WTC11 (cell line): ENCODE measurements around the gene RNASE3. TPM values are rescaled to one million over a fixed set of nuclear protein-coding genes. Genes with fewer than 3 reads are reported as not detected.

Experiments
- ATAC-seq: fragments of 200-7000 bp; cut with Tn5 transposase; 2 replicates; pipeline ENCODE4 v1.10.0; 2021; ENCODE audit warnings: mild to moderate bottlenecking, moderate library complexity
- CTCF ChIA-PET: fragments of 300-600 bp; sonication (Branson Sonifier 250); formaldehyde crosslinking; loops from one replicate; lab custom pipeline; 2021; ENCODE audit warnings: antibody characterized with exemption; lab: Charles Lee
- POLR2A ChIA-PET: fragments of 350-600 bp; sonication (Branson Sonifier 250); formaldehyde crosslinking; loops from one replicate; lab custom pipeline; 2021; ENCODE audit warnings: antibody characterized with exemption; lab: Charles Lee
- DNase-seq: peaks from one replicate; pipeline ENCODE4 v3.0.0; 2021; ENCODE audit warnings: low spot score
- H3K27ac Mint-ChIP-seq: 2 replicates; pipeline ENCODE4 v1.8.0; 2021; ENCODE audit warnings: mixed read lengths
- H3K27me3 Mint-ChIP-seq: 2 replicates; pipeline ENCODE4 v1.8.0; 2021; ENCODE audit warnings: low read depth, mild to moderate bottlenecking, moderate library complexity, mixed read lengths
- H3K36me3 Mint-ChIP-seq: 2 replicates; pipeline ENCODE4 v1.8.0; 2021; ENCODE audit warnings: mixed read lengths
- H3K4me1 Mint-ChIP-seq: 2 replicates; pipeline ENCODE4 v1.8.0; 2022; ENCODE audit warnings: mixed read lengths
- H3K4me3 Mint-ChIP-seq: 2 replicates; pipeline ENCODE4 v1.8.0; 2021; ENCODE audit warnings: mild to moderate bottlenecking, moderate library complexity, mixed read lengths
- H3K9me3 Mint-ChIP-seq: 2 replicates; pipeline ENCODE4 v1.8.0; 2021; ENCODE audit warnings: mixed read lengths
- MLX ChIP-seq: sonication (generic); formaldehyde crosslinking; IDR thresholded peaks from 2 replicates; pipeline ENCODE4 v1.8.1; 2023; ENCODE audit warnings: mild to moderate bottlenecking, missing genetic modification reagents, moderate library complexity
- OVOL2 ChIP-seq: fragments of 250-450 bp; sonication (Bioruptor Pico); IDR thresholded peaks from 2 replicates; pipeline ENCODE4 v1.9.0; 2021; ENCODE audit warnings: mild to moderate bottlenecking, borderline replicate concordance
- PREB ChIP-seq: sonication (generic); formaldehyde crosslinking; IDR thresholded peaks from 2 replicates; pipeline ENCODE4 v1.8.1; 2022; ENCODE audit warnings: mild to moderate bottlenecking, missing genetic modification reagents, moderate library complexity, borderline replicate concordance
- ZNF512 ChIP-seq: sonication (generic); formaldehyde crosslinking; IDR thresholded peaks from 2 replicates; pipeline ENCODE4 v1.8.1; 2022; ENCODE audit warnings: missing genetic modification reagents, borderline replicate concordance
- total RNA-seq: library from RNA; stranded (reverse); gene quantifications from 3 replicates; pipeline ENCODE4 v1.2.3, GENCODE V29; 2021
- TF ChIP-seq, protein P1 (sequence below): sonication (generic); formaldehyde crosslinking; conservative IDR thresholded peaks from 2 replicates; pipeline ENCODE4 v1.8.1; 2022; ENCODE audit warnings: mild to moderate bottlenecking, missing genetic modification reagents

The RNASE3 gene
- total RNA-seq, 1 experiment from 2014 or later, result not detected

DNA sequence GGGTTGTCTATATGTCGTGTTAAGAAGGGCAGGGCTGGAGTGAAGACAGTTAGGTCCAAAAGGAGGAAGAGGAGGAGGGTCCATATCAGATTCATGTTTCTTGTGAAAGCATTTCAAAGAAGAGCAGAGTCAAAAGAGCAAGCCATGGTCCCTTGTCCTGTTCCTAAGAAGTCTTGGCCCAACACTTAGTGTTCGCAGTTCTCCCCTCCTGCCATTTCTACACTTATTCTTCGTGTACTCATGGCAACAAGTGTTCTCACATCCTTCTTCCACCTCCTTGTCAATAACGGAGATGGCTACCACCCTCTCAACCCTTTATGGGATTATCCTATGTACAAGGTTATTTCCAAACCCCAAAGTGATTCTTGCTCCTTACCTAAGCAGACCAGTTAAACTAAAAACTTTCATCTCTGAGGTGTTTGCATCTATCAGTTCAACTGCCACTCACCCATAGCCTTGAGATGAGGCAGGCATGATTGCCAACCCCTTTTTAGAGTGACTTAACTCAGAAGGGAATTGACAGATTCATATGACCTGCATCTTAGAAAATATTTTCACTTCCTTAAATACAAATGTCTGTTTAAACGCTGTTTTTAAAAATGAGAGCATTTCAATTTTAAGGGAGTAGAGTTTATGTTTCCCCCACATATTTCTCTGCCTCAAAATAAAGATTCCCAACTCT, 44.3 kb downstream of the RNASE3 start:
- TF ChIP-seq MLX (CRISPR knock-in tag), result no peak
- TF ChIP-seq ZNF512 (CRISPR knock-in tag), result no peak
- no peak for TF ChIP-seq OVOL2
- TF ChIP-seq, protein P1, sequence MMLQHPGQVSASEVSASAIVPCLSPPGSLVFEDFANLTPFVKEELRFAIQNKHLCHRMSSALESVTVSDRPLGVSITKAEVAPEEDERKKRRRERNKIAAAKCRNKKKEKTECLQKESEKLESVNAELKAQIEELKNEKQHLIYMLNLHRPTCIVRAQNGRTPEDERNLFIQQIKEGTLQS (CRISPR knock-in tag), result no peak
- no peak for TF ChIP-seq PREB
- Mint-ChIP-seq H3K27me3 (peaks cover 16% of the 10 kb centered on the region), H3K4me3 (no peak overlapping the region), H3K27ac (no peak overlapping the region), H3K36me3 (no peaks in the 10 kb centered on the region), H3K9me3 (peaks cover 1% of the 10 kb centered on the region; the same call in 1 of the 2 replicates), H3K4me1 (peaks cover 5% of the 10 kb centered on the region)
- no peak for DNase-seq
- ChIA-PET POLR2A (no interaction called here), CTCF (no interaction called here)
- ATAC-seq, result no peak

Other genes with a start within 250 kb of the RNASE3 start
- gene OR6S1, start 249.7 kb upstream of the RNASE3 start, total RNA-seq, result not detected in 3 replicates
- 1.0 to 2.8 TPM (median 2.4 TPM) in 3 replicates for gene RNASE4, start 206.8 kb upstream of the RNASE3 start, total RNA-seq
- 4.8 to 5.2 TPM (median 4.9 TPM) in 3 replicates for gene ANG, start 202.6 kb upstream of the RNASE3 start, total RNA-seq
- gene EDDM3A, start 145.5 kb upstream of the RNASE3 start, total RNA-seq, result 0.20 TPM in 1 of 3 replicates, not detected in the others
- gene EDDM3B, start 123.0 kb upstream of the RNASE3 start, total RNA-seq, result not detected in 3 replicates
- gene RNASE6, start 110.1 kb upstream of the RNASE3 start, total RNA-seq, result 0.18 to 0.37 TPM (median 0.18 TPM) in 3 replicates
- gene RNASE1, start 88.5 kb upstream of the RNASE3 start, total RNA-seq, result 3.4 to 6.2 TPM (median 4.7 TPM) in 3 replicates
- not detected in 3 replicates for gene RNASE2, start 64.1 kb downstream of the RNASE3 start, total RNA-seq
- gene METTL17, start 98.6 kb downstream of the RNASE3 start, total RNA-seq, result 79.5 to 98.1 TPM (median 90.8 TPM) in 3 replicates
- gene SLC39A2, start 107.9 kb downstream of the RNASE3 start, total RNA-seq, result 0.14 TPM in 1 of 3 replicates, not detected in the others
- gene NDRG2, start 133.7 kb downstream of the RNASE3 start, total RNA-seq, result 28.5 to 32.2 TPM (median 30.1 TPM) in 3 replicates
- gene TPPP2, start 138.8 kb downstream of the RNASE3 start, total RNA-seq, result 0.35 to 0.60 TPM in 2 of 3 replicates, not detected in the other
- not detected in 3 replicates for gene RNASE13, start 143.4 kb downstream of the RNASE3 start, total RNA-seq
- not detected in 3 replicates for gene RNASE7, start 151.0 kb downstream of the RNASE3 start, total RNA-seq
- gene RNASE8, start 166.4 kb downstream of the RNASE3 start, total RNA-seq, result not detected in 3 replicates
- gene ARHGEF40, start 178.9 kb downstream of the RNASE3 start, total RNA-seq, result 58.6 to 74.2 TPM (median 58.8 TPM) in 3 replicates
- 149 to 154 TPM (median 149 TPM) in 3 replicates for gene ZNF219, start 207.3 kb downstream of the RNASE3 start, total RNA-seq
- gene TMEM253, start 209.7 kb downstream of the RNASE3 start, total RNA-seq, result 1.7 to 2.2 TPM (median 1.9 TPM) in 3 replicates